HCT116 (cell line): Measurements from ENCODE around the gene CTBP2. TPM values are rescaled to one million over a fixed set of nuclear protein-coding genes. Genes with fewer than 3 reads are reported as not detected.

Source experiments
- ATAC-seq: fragments of 200-7000 bp; cut with Tn5 transposase; 2 replicates; pipeline ENCODE4 v1.9.1; 2020; ENCODE audit warnings: mild to moderate bottlenecking, moderate library complexity
- BruUV-seq: library from RNA; stranded (reverse); fragments of 400-500 nt; replicated peaks from 2 replicates; lab custom pipeline; 2021; lab: Mats Ljungman, UMichigan
- CTCF ChIA-PET: fragments of 300-600 bp; sonication (Branson Sonifier 250); formaldehyde crosslinking; loops from one replicate; lab custom pipeline; 2021; ENCODE audit warnings: antibody characterized with exemption; lab: Charles Lee
- POLR2A ChIA-PET: fragments of 300-600, 350-600 bp; sonication (Branson Sonifier 250); formaldehyde crosslinking; loops from one replicate; lab custom pipeline; 2021; ENCODE audit warnings: antibody characterized with exemption; lab: Charles Lee
- RAD21 ChIA-PET, 2 experiments: fragments of 300-600 bp; sonication (Branson Sonifier 250); formaldehyde crosslinking; loops; one replicate each; lab custom pipeline; 2023; ENCODE audit warnings: low total read pairs in 2 of 2; ENCODE audit not compliant: uncharacterized antibody in 2 of 2, unreplicated experiment in 2 of 2, low non-redundant PET in 1 of 2; lab: Charles Lee
- DNase-seq: peaks from one replicate; pipeline ENCODE4 v3.0.0-alpha.2; 2010; ENCODE audit warnings: low read depth, low spot score
- H2AFZ ChIP-seq: fragments of 200-600 bp; shearing (Covaris generic), sonication (generic); 2 replicates; pipeline ENCODE4 v1.6.1; 2017; ENCODE audit warnings: low read depth, mixed run types, mixed read lengths, antibody characterized with exemption, low read length; ENCODE audit not compliant: poor library complexity, severe bottlenecking
- H3K27ac ChIP-seq: 2 replicates; pipeline ENCODE4 v1.5.1; 2012; ENCODE audit warnings: low read depth, low read length
- H3K27me3 ChIP-seq: fragments of 200-600 bp; sonication (generic); 2 replicates; pipeline ENCODE4 v1.6.1; 2016; ENCODE audit warnings: mixed run types, low read length, mixed read lengths; ENCODE audit not compliant: insufficient read depth
- H3K36me3 ChIP-seq, 2 experiments: fragments of 200-500 bp in 1 of 2; fragments of 200-600 bp in 1 of 2; sonication (Bioruptor generic) in 1 of 2; sonication (generic) in 1 of 2; 2 replicates each; pipeline versions ENCODE4 v1.5.1 to v1.6.1; 2014 to 2016; ENCODE audit warnings: low read length in 2 of 2, inconsistent platforms in 1 of 2, mixed read lengths in 1 of 2, mixed run types in 1 of 2; ENCODE audit not compliant: insufficient read depth in 2 of 2, control insufficient read depth in 1 of 2
- H3K4me1 ChIP-seq, 2 experiments: fragments of 200-600 bp in 1 of 2; sonication (generic) in 1 of 2; 2 replicates each; pipeline versions ENCODE4 v1.5.1 to v1.6.1; 2012 to 2017; ENCODE audit warnings: low read length in 2 of 2, inconsistent platforms in 1 of 2, mild to moderate bottlenecking in 1 of 2, mixed read lengths in 1 of 2, mixed run types in 1 of 2, moderate library complexity in 1 of 2; ENCODE audit not compliant: insufficient read depth in 2 of 2, control insufficient read depth in 1 of 2
- H3K4me2 ChIP-seq: fragments of 200-600 bp; sonication (generic); 2 replicates; pipeline ENCODE4 v1.6.1; 2017; ENCODE audit warnings: mixed run types, low read length, mixed read lengths
- H3K4me3 ChIP-seq, 2 experiments: fragments of 200-600 bp in 1 of 2; sonication (generic) in 1 of 2; replicated peaks in 1 of 2; 2 replicates each; pipeline ENCODE4 v1.5.1; 2011 to 2016; ENCODE audit warnings: low read length in 2 of 2, control low read depth in 1 of 2, low read depth in 1 of 2, mild to moderate bottlenecking in 1 of 2, mixed read lengths in 1 of 2, mixed run types in 1 of 2
- H3K79me2 ChIP-seq: fragments of 200-600 bp; sonication (generic); 2 replicates; pipeline ENCODE4 v1.6.1; 2017; ENCODE audit warnings: mild to moderate bottlenecking, mixed run types, low read length, moderate library complexity, mixed read lengths; ENCODE audit not compliant: insufficient read depth
- H3K9ac ChIP-seq: fragments of 200-600 bp; sonication (generic); 2 replicates; pipeline ENCODE4 v1.6.1; 2016; ENCODE audit warnings: low read length, mixed read lengths
- H3K9me2 ChIP-seq: fragments of 200-600 bp; sonication (generic), shearing (Covaris generic); 2 replicates; pipeline ENCODE4 v1.6.1; 2017; ENCODE audit warnings: mixed run types, mild to moderate bottlenecking, moderate library complexity; ENCODE audit not compliant: insufficient read depth
- H3K9me3 ChIP-seq, 2 experiments: fragments of 200-500 bp in 1 of 2; fragments of 200-600 bp in 1 of 2; sonication (Bioruptor generic) in 1 of 2; sonication (generic) in 1 of 2; 2 replicates each; pipeline ENCODE4 v1.6.1; 2014 to 2017; ENCODE audit warnings: low read length in 2 of 2, mixed read lengths in 2 of 2, inconsistent platforms in 1 of 2, low read depth in 1 of 2, mild to moderate bottlenecking in 1 of 2, mixed run types in 1 of 2, moderate library complexity in 1 of 2; ENCODE audit not compliant: control insufficient read depth in 1 of 2, insufficient read depth in 1 of 2
- H4K20me1 ChIP-seq: fragments of 200-600 bp; sonication (generic), shearing (Covaris generic); 2 replicates; pipeline ENCODE4 v1.6.1; 2017; ENCODE audit warnings: mixed run types, mild to moderate bottlenecking, moderate library complexity; ENCODE audit not compliant: insufficient read depth
- CBX3 ChIP-seq: IDR thresholded peaks from 2 replicates; pipeline ENCODE4 v1.6.1; 2012; ENCODE audit warnings: low read depth
- EGR1 ChIP-seq: IDR thresholded peaks from 2 replicates; pipeline ENCODE4 v1.6.1; 2012; ENCODE audit warnings: low read depth
- ELF1 ChIP-seq: IDR thresholded peaks from 2 replicates; pipeline ENCODE4 v1.6.1; 2012; ENCODE audit warnings: low read depth, borderline replicate concordance
- EZH2 ChIP-seq: fragments of 200-600 bp; sonication (generic); IDR thresholded peaks from 2 replicates; pipeline ENCODE4 v1.6.1; 2017; ENCODE audit warnings: antibody characterized with exemption, mixed run types
- EZH2phosphoT487 ChIP-seq: fragments of 200-600 bp; IDR thresholded peaks from 2 replicates; pipeline ENCODE4 v1.6.1; 2018; ENCODE audit warnings: antibody characterized with exemption, borderline replicate concordance
- FOSL1 ChIP-seq: IDR thresholded peaks from 2 replicates; pipeline ENCODE4 v1.6.1; 2012; ENCODE audit warnings: low read depth
- JUND ChIP-seq: IDR thresholded peaks from 2 replicates; pipeline ENCODE4 v1.6.1; 2012
- MAX ChIP-seq: IDR thresholded peaks from 2 replicates; pipeline ENCODE4 v1.6.1; 2012
- RAD21 ChIP-seq: IDR thresholded peaks from 2 replicates; pipeline ENCODE4 v1.6.1; 2012; ENCODE audit warnings: low read depth, mild to moderate bottlenecking
- SIN3A ChIP-seq: IDR thresholded peaks from 2 replicates; pipeline ENCODE4 v1.6.1; 2012; ENCODE audit warnings: low read depth
- SRF ChIP-seq: IDR thresholded peaks from 2 replicates; pipeline ENCODE4 v1.6.1; 2012; ENCODE audit warnings: low read depth
- TCF7L2 ChIP-seq: IDR thresholded peaks from 2 replicates; pipeline ENCODE4 v1.7.0; 2011; ENCODE audit warnings: borderline replicate concordance, inconsistent platforms; ENCODE audit not compliant: insufficient read depth, insufficient read length; ENCODE audit errors: extremely low read depth
- ZBTB33 ChIP-seq: IDR thresholded peaks from 2 replicates; pipeline ENCODE4 v1.6.1; 2011; ENCODE audit warnings: mild to moderate bottlenecking, low read length, moderate library complexity; ENCODE audit not compliant: insufficient replicate concordance; ENCODE audit errors: extremely low read depth
- ZFX ChIP-seq: fragments of 450-650 bp; IDR thresholded peaks from 2 replicates; pipeline ENCODE4 v1.6.1; 2017
- ZNF274 ChIP-seq: fragments of 200-500 bp; sonication (Bioruptor generic); IDR thresholded peaks from 2 replicates; pipeline ENCODE4 v1.6.1; 2014; ENCODE audit warnings: mild to moderate bottlenecking, low read depth, low read length, inconsistent platforms
- intact Hi-C: fragments of 100-400 bp; cut with micrococcal nuclease; formaldehyde crosslinking; loops from 2 replicates; pipeline ENCODE4 v1.10.0; 2022
- total RNA-seq: library from RNA; stranded (reverse); gene quantifications from one replicate; pipeline ENCODE4 v1.2.1, GENCODE V29; 2021; ENCODE audit not compliant: unreplicated experiment

The CTBP2 gene
- total RNA-seq, 1 experiment from 2014 or later, result 144 TPM

- H3K79me2 ChIP-seq, result peaks cover 98% of the 10 kb centered on the region
- peaks cover 37% of the 10 kb centered on the region; the same call in 1 of the 2 replicates for H4K20me1 ChIP-seq
- ChIA-PET RAD21 (no interaction called here), CTCF (no interaction called here), POLR2A (interaction anchor here (1.2 kb wide), 1 partner anchor 17 kb away, joined by 3 read pairs; no protein-coding TSS in a partner anchor)
- H3K36me3 ChIP-seq, result 0 out of 4 replicates have a peak, but pooled peaks cover 0 to 1% of the 10 kb centered on the region in 2 experiments
- no peaks in the 10 kb centered on the region for H3K9me3 ChIP-seq
- H3K27ac ChIP-seq, result no peak overlapping the region
- TF ChIP-seq SIN3A (no peak), ZFX (no peak), EZH2 (no peak), JUND (no peak), EGR1 (no peak), TCF7L2 (no peak), SRF (no peak), RAD21 (no peak), CBX3 (no peak), EZH2phosphoT487 (no peak), FOSL1 (no peak), MAX (no peak), ZNF274 (no peak), ZBTB33 (no peak), ELF1 (no peak)
- no peaks in the 10 kb centered on the region for H3K27me3 ChIP-seq
- no peaks in the 10 kb centered on the region for H3K9me2 ChIP-seq
- no peak overlapping the region for H3K9ac ChIP-seq
- no peak overlapping the region for H3K4me2 ChIP-seq
- peaks cover 0 to 17% of the 10 kb centered on the region in 2 experiments for H3K4me1 ChIP-seq
- no peak for DNase-seq
- intact Hi-C loops, result no loop called here
- no peak overlapping the region for H2AFZ ChIP-seq
- ATAC-seq, result no peak
- no TSS peak for BruUV-seq
- no peak overlapping the region for H3K4me3 ChIP-seq
Observed at GRCh38 chr10:124961248-124961570, 199.2 kb downstream of the CTBP2 start.
